HFF-Myc (cell line): Measurements from ENCODE around the gene SLC16A13.

Source experiments
- DNase-seq: peaks from one replicate; pipeline ENCODE4 v3.0.0-alpha.2; 2011; ENCODE audit warnings: low read depth; ENCODE audit errors: extremely low read depth
- H3K4me3 ChIP-seq: replicated peaks from 2 replicates; pipeline ENCODE4 v1.5.1; 2011; ENCODE audit warnings: low read depth, mild to moderate bottlenecking, control low read depth, low read length
- TF ChIP-seq, protein P1 (sequence below): IDR thresholded peaks from 2 replicates; pipeline ENCODE4 v1.5.1; 2012; ENCODE audit warnings: mild to moderate bottlenecking, low read depth, low read length, control low read depth; ENCODE audit errors: missing control alignments

The SLC16A13 gene

DNA sequence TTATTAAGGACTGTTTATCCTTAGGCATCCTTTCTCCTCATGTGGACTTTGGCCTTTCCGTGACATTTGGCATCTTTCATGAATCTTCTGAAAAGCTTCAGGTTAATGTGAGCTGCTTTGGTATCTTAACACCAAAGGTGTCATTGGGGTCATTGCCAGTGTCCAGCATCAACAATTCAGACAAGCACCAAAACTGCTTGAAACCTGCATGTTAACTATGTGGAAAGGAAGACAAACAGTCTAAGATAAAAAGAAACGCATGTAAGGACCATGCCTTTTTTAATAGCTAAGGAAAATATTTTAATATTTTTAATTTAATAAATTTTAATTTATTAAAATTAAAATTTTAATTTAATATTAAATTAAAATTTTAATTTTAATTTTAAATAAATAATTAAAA lies 32.1 kb upstream of the SLC16A13 start:
- no peak overlapping the region for H3K4me3 ChIP-seq
- TF ChIP-seq, protein P1, sequence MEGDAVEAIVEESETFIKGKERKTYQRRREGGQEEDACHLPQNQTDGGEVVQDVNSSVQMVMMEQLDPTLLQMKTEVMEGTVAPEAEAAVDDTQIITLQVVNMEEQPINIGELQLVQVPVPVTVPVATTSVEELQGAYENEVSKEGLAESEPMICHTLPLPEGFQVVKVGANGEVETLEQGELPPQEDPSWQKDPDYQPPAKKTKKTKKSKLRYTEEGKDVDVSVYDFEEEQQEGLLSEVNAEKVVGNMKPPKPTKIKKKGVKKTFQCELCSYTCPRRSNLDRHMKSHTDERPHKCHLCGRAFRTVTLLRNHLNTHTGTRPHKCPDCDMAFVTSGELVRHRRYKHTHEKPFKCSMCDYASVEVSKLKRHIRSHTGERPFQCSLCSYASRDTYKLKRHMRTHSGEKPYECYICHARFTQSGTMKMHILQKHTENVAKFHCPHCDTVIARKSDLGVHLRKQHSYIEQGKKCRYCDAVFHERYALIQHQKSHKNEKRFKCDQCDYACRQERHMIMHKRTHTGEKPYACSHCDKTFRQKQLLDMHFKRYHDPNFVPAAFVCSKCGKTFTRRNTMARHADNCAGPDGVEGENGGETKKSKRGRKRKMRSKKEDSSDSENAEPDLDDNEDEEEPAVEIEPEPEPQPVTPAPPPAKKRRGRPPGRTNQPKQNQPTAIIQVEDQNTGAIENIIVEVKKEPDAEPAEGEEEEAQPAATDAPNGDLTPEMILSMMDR: no peak
- no peak for DNase-seq

DNA sequence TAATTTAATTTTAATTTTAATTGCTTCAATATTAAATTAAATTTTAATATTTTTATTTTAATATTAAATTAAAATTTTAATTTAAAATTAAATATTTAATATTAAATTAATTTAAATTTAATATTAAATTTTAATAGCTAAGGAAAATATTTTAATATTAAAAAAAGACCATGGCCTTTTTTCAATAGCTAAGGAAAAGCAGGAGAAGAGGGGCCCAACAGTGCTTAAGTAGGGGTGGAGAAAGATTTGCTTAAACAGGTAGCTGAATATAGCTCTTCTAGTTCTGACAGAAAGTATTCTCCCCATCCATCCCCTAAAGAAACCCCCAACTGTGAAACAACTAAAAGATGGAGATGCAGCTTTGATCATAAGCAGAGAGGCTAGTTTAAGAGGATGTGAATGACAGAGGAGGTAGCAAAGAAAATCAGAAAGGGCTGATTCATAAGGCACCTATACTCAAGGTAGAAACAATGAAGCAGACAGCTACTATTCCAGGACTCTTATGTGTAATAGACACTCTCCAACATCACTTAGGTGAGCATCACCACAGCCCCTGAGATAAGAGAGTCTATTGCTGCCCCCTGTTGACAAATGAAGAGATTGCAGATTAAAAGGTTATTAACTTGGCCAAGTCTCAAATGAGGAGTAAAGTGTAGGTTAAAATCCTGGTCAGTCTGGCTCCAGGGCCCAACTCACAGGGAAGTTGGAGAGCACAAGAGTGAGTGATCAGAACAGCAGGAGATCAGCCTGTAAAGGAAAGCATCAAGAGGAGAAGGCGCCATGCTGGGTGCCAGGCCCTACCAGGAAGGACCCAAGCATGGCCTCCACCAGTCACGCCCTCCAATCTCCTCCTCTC lies 31.2 kb upstream of the SLC16A13 start:
- DNase-seq: peak; percentile 22
- H3K4me3 ChIP-seq: no peak overlapping the region
- TF ChIP-seq, protein P1: peak; percentile 66

DNA sequence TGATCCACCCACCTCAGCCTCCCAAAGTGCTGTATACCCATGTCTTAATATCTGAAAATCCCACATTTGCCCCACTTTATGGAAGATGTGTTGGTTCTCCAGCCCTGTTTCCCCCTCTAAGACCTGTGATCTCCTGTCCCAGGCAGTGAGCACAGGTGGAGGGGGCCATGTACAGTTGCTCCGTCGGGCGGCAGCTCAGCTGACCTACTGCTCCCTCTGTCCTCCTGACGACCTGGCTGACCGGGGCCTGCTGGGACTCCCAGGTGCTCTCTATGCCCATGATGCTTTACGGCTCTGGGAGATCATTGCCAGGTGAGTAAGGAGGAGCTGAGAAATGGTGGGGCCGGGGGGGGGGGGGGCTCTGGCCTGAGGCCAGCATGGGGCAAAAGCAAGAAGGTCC lies 30.1 kb upstream of the SLC16A13 start:
- no peak for DNase-seq
- H3K4me3 ChIP-seq: no peak overlapping the region
- TF ChIP-seq, protein P1: no peak

DNA sequence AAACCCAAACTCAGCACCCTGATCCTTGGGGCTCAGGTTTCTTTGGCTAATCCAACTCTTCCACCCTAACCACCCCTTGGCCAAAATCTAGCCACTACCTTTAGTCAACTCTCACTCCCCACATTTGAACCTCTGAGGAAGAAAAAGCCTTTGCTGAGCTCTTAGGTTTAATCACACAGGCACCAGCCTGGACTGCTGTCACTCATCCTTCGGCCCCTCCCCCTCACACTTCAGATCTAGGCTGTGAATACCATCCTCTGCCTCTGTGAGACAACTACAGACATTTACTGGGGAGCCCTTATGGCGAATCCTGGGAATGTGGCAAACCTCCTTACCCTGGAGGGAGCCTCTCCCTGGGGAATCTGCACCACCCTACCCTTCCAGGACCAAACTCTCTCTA lies 28.7 kb upstream of the SLC16A13 start:
- DNase-seq: no peak

DNA sequence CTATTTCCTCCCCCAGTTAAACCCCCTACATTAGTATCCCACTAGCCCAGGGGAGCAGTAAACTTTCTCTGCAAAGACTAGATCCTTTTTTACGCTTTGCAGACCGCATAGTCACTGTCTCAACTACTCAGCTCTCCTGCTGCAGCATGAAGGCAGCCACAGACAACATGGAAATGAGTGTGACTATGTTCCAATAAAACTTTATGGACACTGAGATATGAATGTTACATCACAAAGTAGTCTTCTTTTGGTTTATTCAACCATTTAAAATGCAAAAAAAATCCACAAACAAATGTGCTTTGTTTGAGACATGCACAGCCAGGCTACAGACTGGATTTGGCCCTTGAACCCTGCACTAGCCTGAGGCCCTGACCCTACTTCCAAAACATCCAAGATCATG lies 25.3 kb upstream of the SLC16A13 start:
- peak overlapping the region; percentile 88 for H3K4me3 ChIP-seq
- no peak for DNase-seq

More for the DNA sequence above, 28.7 kb upstream of the SLC16A13 start:
- TF ChIP-seq, protein P1: no peak
- H3K4me3 ChIP-seq: no peak overlapping the region

DNA sequence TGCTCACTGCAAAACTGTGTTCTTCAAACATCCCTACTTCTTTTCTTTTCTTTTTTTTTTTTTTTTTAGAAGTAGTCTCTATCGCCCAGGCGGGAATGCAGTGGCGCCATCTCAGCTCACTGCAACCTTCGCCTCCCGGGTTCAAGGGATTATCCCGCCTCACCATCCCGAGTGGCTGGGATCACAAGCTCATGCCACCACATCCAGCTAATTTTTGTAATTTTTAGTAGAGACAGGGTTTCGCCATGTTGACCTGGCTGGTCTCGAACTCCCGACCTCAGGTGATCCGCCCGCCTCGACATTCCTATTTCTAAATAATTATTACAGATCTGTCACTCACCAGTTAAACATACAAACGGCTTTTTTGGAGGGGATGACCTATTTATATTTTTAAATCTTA lies 24.4 kb upstream of the SLC16A13 start:
- H3K4me3 ChIP-seq: peak overlapping the region; percentile 88
- TF ChIP-seq, protein P1: no peak
- no peak for DNase-seq

More for the DNA sequence above, 25.3 kb upstream of the SLC16A13 start:
- TF ChIP-seq, protein P1: no peak
